Adipocyte (in vitro differentiated cells): Measurements from ENCODE around the gene RGS19.

Experiments
- DNase-seq: peaks from one replicate; pipeline ENCODE4 v3.0.0-alpha.2; 2015; ENCODE audit warnings: low read depth
- H3K27me3 ChIP-seq: replicated peaks from 2 replicates; pipeline ENCODE4 v1.7.0; 2013; ENCODE audit warnings: mild to moderate bottlenecking, low read length, moderate library complexity; ENCODE audit not compliant: control insufficient read depth, insufficient read depth
- H3K36me3 ChIP-seq: 2 replicates; pipeline ENCODE4 v1.7.0; 2013; ENCODE audit warnings: low read length, mild to moderate bottlenecking, moderate library complexity; ENCODE audit not compliant: control insufficient read depth, insufficient read depth, severe bottlenecking
- H3K4me1 ChIP-seq: 2 replicates; pipeline ENCODE4 v1.7.0; 2013; ENCODE audit warnings: mild to moderate bottlenecking, low read length, moderate library complexity; ENCODE audit not compliant: control insufficient read depth, insufficient read depth
- H3K4me3 ChIP-seq: 2 replicates; pipeline ENCODE4 v1.7.0; 2013; ENCODE audit warnings: mild to moderate bottlenecking, low read length, moderate library complexity
- H3K9ac ChIP-seq: 2 replicates; pipeline ENCODE4 v1.7.0; 2013; ENCODE audit warnings: mild to moderate bottlenecking, low read length, moderate library complexity
- H3K9me3 ChIP-seq: 2 replicates; pipeline ENCODE4 v1.7.0; 2013; ENCODE audit warnings: mild to moderate bottlenecking, low read length, moderate library complexity; ENCODE audit not compliant: control insufficient read depth

RGS19 gene

DNA sequence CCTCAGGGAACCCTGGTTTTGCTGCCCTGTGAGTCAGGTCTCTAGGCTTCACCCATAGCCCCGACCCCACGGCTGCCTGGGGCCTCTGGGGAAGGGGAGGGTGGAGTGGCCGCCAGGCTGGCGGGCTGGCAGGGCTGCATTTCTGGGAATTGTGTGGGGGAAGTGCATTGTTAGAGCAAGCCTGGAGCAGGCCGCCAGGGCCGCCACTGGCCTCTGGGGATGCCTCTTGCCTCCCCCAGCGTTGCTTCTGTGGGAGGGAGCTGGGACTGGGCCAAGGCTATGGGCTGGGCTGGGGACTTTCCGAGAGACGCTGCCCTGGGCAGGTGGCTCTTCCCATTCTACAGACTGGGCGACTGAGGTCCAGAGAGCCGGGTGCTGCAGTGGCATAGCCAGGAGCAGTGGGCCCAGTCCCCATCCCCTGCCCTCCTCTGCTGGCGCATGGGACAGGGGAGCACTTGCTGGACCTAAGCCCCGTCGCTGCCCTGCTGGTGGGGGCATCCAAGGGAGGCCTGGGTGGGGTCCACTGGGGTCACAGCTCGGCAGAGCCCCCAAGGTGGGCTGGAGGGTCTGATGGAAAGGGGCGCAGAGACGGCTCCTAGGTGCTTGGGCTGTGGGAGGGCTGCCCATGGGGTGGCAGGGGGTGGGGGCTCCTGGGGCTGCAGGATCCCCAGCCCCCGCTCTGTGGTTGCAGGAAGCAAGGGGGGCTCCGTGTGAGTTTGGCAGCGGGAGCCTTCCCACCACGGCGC lies 23.3 kb downstream of the RGS19 start:
- peaks cover 26% of the 10 kb centered on the region for H3K4me1 ChIP-seq
- H3K27me3 ChIP-seq: peaks cover 31% of the 10 kb centered on the region
- H3K36me3 ChIP-seq: no peaks in the 10 kb centered on the region
- no peak overlapping the region for H3K9ac ChIP-seq
- no peaks in the 10 kb centered on the region for H3K9me3 ChIP-seq
- no peak overlapping the region for H3K4me3 ChIP-seq
- DNase-seq: no peak

DNA sequence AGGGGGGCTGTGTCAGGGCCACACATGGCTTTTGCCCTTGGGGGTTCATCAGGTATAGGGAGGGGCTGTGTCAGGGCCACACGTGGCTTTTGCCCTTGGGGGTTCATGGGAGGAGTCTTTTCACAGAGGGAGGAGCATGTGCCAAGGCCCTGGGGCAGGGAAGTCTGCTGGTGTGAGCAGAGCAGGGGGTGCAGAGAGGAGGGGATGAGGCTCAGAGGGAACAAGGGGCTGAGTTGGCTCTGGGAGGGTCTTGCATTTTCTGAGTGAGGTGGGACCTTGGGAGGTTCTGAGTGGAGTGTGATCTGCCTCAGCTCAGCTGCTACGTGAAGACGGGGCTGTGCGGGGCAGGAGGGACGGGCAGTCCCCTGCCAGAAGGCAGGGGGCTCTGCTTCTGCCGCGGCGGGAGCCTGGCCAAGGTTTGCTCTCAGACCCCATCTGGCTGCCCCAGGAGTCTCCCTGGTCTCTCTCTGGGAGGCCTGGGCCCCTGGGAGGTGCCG lies 23.9 kb downstream of the RGS19 start:
- Histone ChIP-seq H3K9me3 (no peaks in the 10 kb centered on the region), H3K4me3 (no peak overlapping the region), H3K27me3 (peaks cover 36% of the 10 kb centered on the region), H3K9ac (no peak overlapping the region), H3K36me3 (no peaks in the 10 kb centered on the region), H3K4me1 (peaks cover 26% of the 10 kb centered on the region)
- DNase-seq: no peak

DNA sequence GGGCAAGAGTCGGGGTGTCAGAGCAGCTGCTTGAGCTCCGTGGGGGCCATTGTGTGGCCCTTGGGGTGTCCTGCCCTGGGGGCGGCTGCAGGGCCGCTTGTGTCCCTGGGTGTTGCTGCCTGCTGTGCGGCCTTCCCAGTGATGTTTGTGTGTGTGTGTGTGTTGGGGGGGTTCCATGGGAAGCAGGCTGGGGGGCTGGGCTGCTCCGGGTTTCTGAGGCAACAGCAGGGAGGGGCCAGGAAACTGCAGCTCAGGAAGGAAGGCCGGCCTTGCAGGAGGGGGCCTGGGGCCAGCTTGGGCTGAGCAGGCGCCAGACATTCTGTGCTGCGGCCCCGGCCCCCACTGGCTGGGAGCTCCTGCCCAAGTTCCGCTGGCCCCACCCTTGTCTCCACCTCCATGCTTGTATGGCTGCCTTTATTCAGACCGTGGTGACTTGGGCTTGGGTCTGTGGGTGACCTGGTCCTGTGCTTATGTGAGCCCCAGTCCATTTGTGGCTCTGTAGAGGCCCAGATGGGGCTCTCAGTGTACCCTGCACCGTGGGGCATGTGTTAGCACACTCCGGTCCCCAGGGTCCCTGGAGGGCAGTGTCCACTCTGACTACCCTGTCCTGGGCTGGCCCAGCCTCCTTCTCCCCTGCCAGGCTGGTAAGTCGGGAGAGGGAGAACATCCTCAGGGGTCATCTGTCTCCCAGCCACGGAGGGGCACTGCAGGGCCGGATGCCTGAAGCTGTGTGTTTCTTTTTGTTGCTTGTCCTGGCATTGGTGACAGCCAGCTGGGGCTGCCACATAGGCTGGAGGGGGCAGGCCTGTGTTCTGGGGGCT lies 25.3 kb downstream of the RGS19 start:
- no peaks in the 10 kb centered on the region for H3K36me3 ChIP-seq
- peak overlapping the region; percentile 16 for H3K9ac ChIP-seq
- DNase-seq: no peak
- no peak overlapping the region for H3K4me3 ChIP-seq
- no peaks in the 10 kb centered on the region for H3K9me3 ChIP-seq
- H3K27me3 ChIP-seq: peaks cover 43% of the 10 kb centered on the region
- H3K4me1 ChIP-seq: peaks cover 26% of the 10 kb centered on the region

DNA sequence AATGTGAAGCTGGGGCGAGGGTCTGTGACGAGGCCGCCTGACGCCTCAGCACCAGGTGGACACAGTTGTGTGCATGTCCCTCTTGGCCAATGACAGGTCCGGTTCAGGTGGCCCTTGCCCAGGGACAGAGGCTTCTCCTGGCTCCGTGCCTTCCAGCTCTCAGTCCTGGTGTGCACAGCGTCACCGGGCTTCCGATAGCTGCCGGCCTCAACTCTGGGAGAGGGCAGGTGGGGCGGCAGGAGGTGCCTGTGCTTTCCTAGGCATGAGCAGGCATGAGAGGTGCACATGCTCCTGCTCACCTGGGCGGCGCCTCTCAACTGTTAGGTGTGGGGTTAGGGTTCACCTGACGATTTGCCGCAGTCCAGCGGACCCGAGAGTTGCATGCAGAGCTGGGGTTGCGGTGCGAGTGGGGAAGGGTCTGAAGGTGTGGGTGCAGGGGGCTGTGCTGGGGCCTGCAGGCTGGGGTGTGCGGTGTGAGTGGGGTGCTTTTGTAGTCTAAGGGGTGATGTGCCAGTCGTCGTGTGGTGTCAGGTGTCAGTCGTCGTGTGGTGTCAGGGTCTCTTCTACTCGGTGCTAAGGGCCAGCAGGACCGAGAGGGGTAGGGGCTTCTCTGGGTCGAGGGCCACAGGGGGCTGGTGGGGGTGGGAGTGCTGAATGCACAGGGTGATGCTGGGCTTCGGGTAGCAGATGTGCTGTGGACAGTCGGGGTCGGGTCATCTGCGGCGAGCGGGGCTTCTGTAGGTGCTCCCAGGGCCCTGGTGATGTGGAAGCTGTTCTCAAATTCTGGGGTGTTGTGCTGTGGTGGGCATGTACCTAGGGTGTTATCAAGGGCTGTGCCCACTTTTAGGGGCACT lies 26.1 kb downstream of the RGS19 start:
- Histone ChIP-seq H3K9ac (no peak overlapping the region), H3K27me3 (peaks cover 43% of the 10 kb centered on the region), H3K4me3 (no peak overlapping the region), H3K4me1 (peaks cover 26% of the 10 kb centered on the region), H3K9me3 (no peaks in the 10 kb centered on the region), H3K36me3 (no peaks in the 10 kb centered on the region)
- no peak for DNase-seq

DNA sequence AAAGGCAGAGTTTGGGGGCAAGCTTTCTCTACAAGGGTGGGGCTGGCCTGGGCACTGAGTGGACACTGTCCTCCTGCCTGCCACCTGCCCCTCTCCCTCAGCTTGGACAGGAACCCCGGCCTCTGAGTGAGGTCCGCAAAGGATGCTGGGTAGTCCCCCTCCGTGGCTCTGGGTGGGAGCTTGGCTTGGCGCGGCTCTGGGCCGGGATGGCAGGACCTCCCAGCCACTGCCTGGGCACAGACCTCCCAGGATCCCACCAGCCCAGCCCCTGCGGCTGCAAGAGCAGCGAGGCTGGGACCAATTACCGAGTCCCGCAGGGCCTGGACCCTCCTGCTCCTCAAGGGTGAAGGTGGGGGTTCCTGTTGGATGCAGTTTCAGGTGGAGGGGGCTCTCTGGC lies 27.0 kb downstream of the RGS19 start:
- no peak overlapping the region for H3K4me3 ChIP-seq
- no peaks in the 10 kb centered on the region for H3K9me3 ChIP-seq
- peaks cover 43% of the 10 kb centered on the region for H3K27me3 ChIP-seq

DNA sequence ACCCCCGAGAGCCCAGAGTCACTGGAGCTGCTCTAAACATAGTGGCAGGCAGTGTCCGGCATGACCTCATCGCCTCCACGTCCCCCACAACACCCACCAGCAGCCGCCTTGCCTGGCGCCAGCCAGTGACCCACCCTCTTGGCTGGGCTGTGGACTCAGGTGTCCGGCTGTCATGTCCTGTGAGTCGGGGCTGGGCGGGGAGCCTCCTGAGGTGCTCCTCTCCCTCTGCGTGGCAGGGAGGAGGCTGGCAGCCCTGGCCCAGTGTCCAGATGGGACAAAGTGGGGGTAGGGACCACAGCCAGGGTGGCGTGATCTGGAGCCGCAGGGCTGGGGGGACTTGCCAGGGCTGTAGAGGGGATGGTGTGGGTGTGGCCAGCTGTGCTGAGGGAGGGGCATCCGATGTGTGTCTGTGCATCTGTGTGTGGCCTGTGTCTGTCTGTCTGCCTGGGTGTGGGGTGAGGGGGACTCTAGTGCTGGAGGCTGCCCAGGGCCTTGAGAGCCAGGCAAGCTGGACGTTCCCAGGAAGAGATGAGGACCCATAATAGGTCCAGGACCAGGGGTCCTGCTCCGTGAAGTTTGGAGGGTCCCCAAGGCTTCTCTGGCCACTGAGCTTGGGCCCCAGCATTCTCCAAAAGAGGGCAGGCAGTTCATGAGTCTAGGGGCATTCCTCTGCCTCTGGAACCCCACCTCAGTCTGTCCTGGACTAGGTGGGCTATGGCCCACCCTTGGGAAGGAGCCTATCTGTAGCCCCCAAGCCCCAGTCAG lies 27.6 kb downstream of the RGS19 start:
- no peak for DNase-seq
- Histone ChIP-seq H3K9ac (no peak overlapping the region), H3K36me3 (no peaks in the 10 kb centered on the region), H3K27me3 (peaks cover 41% of the 10 kb centered on the region), H3K9me3 (no peaks in the 10 kb centered on the region), H3K4me1 (peaks cover 24% of the 10 kb centered on the region), H3K4me3 (no peak overlapping the region)

More for the DNA sequence above, 27.0 kb downstream of the RGS19 start:
- no peak for DNase-seq
- Histone ChIP-seq H3K9ac (no peak overlapping the region), H3K4me1 (peaks cover 26% of the 10 kb centered on the region), H3K36me3 (no peaks in the 10 kb centered on the region)

DNA sequence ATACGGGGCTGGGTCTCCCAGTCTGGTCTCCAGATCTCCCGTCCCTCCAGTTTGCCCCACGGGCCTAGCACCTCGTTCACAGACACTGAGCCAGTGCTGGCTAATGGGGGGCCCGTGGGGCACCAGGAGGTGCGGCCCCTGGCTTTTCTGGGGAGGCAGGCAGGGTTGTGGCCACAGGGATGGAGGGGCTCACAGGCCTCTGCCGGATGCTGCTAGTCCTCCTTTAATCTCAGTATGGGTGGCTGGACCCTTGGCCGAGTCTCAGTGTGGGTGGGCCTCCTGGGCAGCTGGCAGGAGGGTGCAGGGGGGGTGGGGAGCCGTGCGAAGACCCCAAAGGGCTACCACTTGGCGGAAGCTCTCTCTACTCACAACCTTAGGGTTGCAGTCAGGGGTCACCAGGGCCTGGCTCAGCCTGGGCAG lies 28.3 kb downstream of the RGS19 start:
- H3K9ac ChIP-seq: no peak overlapping the region
- peaks cover 46% of the 10 kb centered on the region for H3K27me3 ChIP-seq
- no peaks in the 10 kb centered on the region for H3K36me3 ChIP-seq

DNA sequence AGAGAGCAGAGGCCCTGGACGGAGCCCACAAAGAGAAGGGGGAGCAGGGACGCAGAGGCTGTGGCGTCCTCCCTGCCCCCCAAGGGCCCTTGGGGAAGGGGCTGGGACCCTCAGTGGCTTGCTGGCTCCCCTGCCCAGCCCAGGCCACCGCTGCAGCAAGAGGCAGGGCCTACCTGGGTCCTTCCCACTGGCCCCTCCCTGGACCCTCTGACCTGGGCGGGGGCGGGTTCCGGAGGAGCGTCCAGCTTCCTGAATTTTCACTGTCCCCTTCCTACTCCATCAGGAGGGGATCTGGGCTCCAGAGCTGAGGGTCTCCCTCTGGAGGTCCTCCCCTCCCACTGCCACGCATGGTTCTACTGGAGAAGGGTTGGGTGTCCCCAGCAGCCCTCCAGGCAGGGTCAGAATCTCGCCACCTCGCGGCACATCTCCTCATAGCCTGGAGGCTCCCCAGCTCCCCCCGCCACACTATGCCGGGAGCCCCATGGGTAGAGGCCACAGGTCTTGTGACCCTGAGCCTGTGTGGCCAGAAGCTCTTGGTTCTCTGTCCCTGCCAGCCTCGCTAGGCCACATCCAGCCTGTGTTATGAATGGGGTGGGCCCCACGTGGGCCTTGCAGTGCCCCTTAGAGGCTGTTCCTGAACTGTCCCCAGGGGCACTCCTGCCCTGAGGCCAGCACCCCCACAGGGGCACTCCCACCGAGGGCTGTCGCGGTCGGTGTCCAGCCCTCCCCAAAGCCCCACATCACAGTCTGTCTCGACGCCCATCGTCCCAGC lies 28.9 kb downstream of the RGS19 start:
- peaks cover 52% of the 10 kb centered on the region for H3K27me3 ChIP-seq

More for the DNA sequence above, 28.3 kb downstream of the RGS19 start:
- H3K4me1 ChIP-seq: peaks cover 21% of the 10 kb centered on the region
- H3K9me3 ChIP-seq: no peaks in the 10 kb centered on the region
- no peak overlapping the region for H3K4me3 ChIP-seq
- DNase-seq: no peak

DNA sequence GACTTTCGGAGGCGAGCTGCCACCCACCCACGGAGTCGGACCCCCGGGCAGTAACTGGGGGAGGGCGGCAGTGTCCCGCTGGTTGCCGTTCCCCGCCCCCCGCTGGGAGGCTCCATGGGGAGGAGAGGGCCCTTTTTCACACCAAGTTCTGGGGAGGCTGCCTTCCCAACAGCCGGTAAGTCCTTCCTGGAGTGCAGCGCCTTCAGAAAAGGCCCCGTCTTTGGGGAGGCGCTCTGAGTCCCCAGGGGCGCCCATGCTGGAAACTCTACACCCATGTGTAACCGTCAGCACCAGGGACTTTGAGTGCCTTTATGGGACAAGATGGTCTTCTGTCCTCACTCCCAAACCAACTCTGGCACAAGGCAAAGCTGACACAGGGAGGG lies 29.4 kb downstream of the RGS19 start:
- H3K4me1 ChIP-seq: peaks cover 10% of the 10 kb centered on the region
- H3K9ac ChIP-seq: no peak overlapping the region
- H3K4me3 ChIP-seq: no peak overlapping the region
- peaks cover 52% of the 10 kb centered on the region for H3K27me3 ChIP-seq
- DNase-seq: no peak
- no peaks in the 10 kb centered on the region for H3K9me3 ChIP-seq
- H3K36me3 ChIP-seq: no peaks in the 10 kb centered on the region

More for the DNA sequence above, 28.9 kb downstream of the RGS19 start:
- Histone ChIP-seq H3K36me3 (no peaks in the 10 kb centered on the region), H3K9me3 (no peaks in the 10 kb centered on the region), H3K4me1 (peaks cover 15% of the 10 kb centered on the region), H3K9ac (no peak overlapping the region), H3K4me3 (no peak overlapping the region)
- no peak for DNase-seq
